OCI-LY1 (cell line): Measurements from ENCODE around the gene FMNL1.

Experiments used
- H2AFZ ChIP-seq: fragments of 200-600 bp; sonication (generic), shearing (Covaris generic); 2 replicates; pipeline ENCODE4 v1.6.0; 2014; ENCODE audit warnings: antibody characterized with exemption, mild to moderate bottlenecking, low read length
- H3F3A ChIP-seq: fragments of 200-600 bp; sonication (generic), shearing (Covaris generic); 2 replicates; pipeline ENCODE4 v1.6.0; 2014; ENCODE audit warnings: mild to moderate bottlenecking, antibody characterized with exemption, low read length, moderate library complexity; ENCODE audit not compliant: insufficient read depth
- H3K27ac ChIP-seq: fragments of 200-600 bp; sonication (generic); 2 replicates; pipeline ENCODE4 v1.5.1; 2014; ENCODE audit warnings: low read length, mixed run types, mild to moderate bottlenecking, low read depth; ENCODE audit not compliant: poor library complexity, severe bottlenecking
- H3K27me3 ChIP-seq: fragments of 200-600 bp; sonication (generic); 2 replicates; pipeline ENCODE4 v1.6.0; 2014; ENCODE audit warnings: antibody characterized with exemption, mild to moderate bottlenecking, low read length, moderate library complexity; ENCODE audit not compliant: insufficient read depth
- H3K36me3 ChIP-seq: fragments of 200-600 bp; sonication (generic); 2 replicates; pipeline ENCODE4 v1.6.1; 2014; ENCODE audit warnings: mild to moderate bottlenecking, antibody characterized with exemption, low read length, moderate library complexity, mixed read lengths; ENCODE audit not compliant: insufficient read depth
- H3K4me1 ChIP-seq: fragments of 200-600 bp; sonication (generic); 2 replicates; pipeline ENCODE4 v1.5.1; 2014; ENCODE audit warnings: mild to moderate bottlenecking, low read length, moderate library complexity; ENCODE audit not compliant: insufficient read depth, severe bottlenecking
- H3K4me2 ChIP-seq: fragments of 200-600 bp; sonication (generic), shearing (Covaris generic); 2 replicates; pipeline ENCODE4 v1.6.1; 2014; ENCODE audit warnings: low read length
- H3K4me3 ChIP-seq: fragments of 200-600 bp; sonication (generic); 2 replicates; pipeline ENCODE4 v1.5.1; 2014; ENCODE audit warnings: low read length, low read depth, mild to moderate bottlenecking, mixed read lengths; ENCODE audit not compliant: poor library complexity, severe bottlenecking
- H3K79me2 ChIP-seq: fragments of 200-600 bp; shearing (Covaris generic); 2 replicates; pipeline ENCODE4 v1.6.1; 2016; ENCODE audit warnings: mixed run types, low read length, mixed read lengths; ENCODE audit not compliant: insufficient read depth
- H3K9ac ChIP-seq: fragments of 200-600 bp; sonication (generic), shearing (Covaris generic); 2 replicates; pipeline ENCODE4 v1.6.1; 2014; ENCODE audit warnings: mild to moderate bottlenecking, low read length, mixed read lengths
- H3K9me2 ChIP-seq: fragments of 200-600 bp; sonication (generic), shearing (Covaris generic); 2 replicates; pipeline ENCODE4 v1.6.1; 2014; ENCODE audit warnings: low read depth, mild to moderate bottlenecking, low read length, mixed read lengths
- H3K9me3 ChIP-seq: fragments of 200-600 bp; shearing (Covaris generic); 2 replicates; pipeline ENCODE4 v1.6.1; 2014; ENCODE audit warnings: low read length, mixed read lengths
- H4K20me1 ChIP-seq: fragments of 200-600 bp; sonication (generic), shearing (Covaris generic); 2 replicates; pipeline ENCODE4 v1.6.0; 2016; ENCODE audit warnings: mild to moderate bottlenecking, low read length; ENCODE audit not compliant: insufficient read depth
- EZH2 ChIP-seq: fragments of 200-600 bp; sonication (generic), shearing (Covaris generic); IDR thresholded peaks from 2 replicates; pipeline ENCODE4 v1.8.0; 2017; ENCODE audit warnings: borderline replicate concordance, mixed run types, mild to moderate bottlenecking, antibody characterized with exemption, low read length, moderate library complexity, mixed read lengths
- TF ChIP-seq, protein P1 (sequence below): fragments of 200-600 bp; sonication (generic), shearing (Covaris generic); IDR thresholded peaks from 2 replicates; pipeline ENCODE4 v1.5.1; 2017; ENCODE audit warnings: mild to moderate bottlenecking, antibody characterized with exemption, low read length, moderate library complexity, mixed read lengths

FMNL1 gene, protein sequence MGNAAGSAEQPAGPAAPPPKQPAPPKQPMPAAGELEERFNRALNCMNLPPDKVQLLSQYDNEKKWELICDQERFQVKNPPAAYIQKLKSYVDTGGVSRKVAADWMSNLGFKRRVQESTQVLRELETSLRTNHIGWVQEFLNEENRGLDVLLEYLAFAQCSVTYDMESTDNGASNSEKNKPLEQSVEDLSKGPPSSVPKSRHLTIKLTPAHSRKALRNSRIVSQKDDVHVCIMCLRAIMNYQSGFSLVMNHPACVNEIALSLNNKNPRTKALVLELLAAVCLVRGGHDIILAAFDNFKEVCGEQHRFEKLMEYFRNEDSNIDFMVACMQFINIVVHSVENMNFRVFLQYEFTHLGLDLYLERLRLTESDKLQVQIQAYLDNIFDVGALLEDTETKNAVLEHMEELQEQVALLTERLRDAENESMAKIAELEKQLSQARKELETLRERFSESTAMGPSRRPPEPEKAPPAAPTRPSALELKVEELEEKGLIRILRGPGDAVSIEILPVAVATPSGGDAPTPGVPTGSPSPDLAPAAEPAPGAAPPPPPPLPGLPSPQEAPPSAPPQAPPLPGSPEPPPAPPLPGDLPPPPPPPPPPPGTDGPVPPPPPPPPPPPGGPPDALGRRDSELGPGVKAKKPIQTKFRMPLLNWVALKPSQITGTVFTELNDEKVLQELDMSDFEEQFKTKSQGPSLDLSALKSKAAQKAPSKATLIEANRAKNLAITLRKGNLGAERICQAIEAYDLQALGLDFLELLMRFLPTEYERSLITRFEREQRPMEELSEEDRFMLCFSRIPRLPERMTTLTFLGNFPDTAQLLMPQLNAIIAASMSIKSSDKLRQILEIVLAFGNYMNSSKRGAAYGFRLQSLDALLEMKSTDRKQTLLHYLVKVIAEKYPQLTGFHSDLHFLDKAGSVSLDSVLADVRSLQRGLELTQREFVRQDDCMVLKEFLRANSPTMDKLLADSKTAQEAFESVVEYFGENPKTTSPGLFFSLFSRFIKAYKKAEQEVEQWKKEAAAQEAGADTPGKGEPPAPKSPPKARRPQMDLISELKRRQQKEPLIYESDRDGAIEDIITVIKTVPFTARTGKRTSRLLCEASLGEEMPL

GRCh38 chr17:45221081-45222013 is at the start of gene FMNL1:
Gene FMNL1, plus strand, starts transcription at chr17:45221885. Its CDS starts 240 bp downstream, at chr17:45222125.
- H3F3A ChIP-seq: no peaks in the 10 kb centered on the region
- H3K79me2 ChIP-seq: no peaks in the 10 kb centered on the region
- no peaks in the 10 kb centered on the region for H3K36me3 ChIP-seq
- H3K27me3 ChIP-seq: no peaks in the 10 kb centered on the region; the same call in 1 of the 2 replicates
- TF ChIP-seq EZH2: no peak
- TF ChIP-seq, protein P1, sequence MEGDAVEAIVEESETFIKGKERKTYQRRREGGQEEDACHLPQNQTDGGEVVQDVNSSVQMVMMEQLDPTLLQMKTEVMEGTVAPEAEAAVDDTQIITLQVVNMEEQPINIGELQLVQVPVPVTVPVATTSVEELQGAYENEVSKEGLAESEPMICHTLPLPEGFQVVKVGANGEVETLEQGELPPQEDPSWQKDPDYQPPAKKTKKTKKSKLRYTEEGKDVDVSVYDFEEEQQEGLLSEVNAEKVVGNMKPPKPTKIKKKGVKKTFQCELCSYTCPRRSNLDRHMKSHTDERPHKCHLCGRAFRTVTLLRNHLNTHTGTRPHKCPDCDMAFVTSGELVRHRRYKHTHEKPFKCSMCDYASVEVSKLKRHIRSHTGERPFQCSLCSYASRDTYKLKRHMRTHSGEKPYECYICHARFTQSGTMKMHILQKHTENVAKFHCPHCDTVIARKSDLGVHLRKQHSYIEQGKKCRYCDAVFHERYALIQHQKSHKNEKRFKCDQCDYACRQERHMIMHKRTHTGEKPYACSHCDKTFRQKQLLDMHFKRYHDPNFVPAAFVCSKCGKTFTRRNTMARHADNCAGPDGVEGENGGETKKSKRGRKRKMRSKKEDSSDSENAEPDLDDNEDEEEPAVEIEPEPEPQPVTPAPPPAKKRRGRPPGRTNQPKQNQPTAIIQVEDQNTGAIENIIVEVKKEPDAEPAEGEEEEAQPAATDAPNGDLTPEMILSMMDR: no peak
- no peak within 1 kb of the TSS for H2AFZ ChIP-seq
- H3K4me2 ChIP-seq: peak within 1 kb of the TSS; percentile 95
- H3K9me2 ChIP-seq: no peaks in the 10 kb centered on the region
- peak within 1 kb of the TSS; percentile 95 for H3K27ac ChIP-seq
- no peaks in the 10 kb centered on the region for H3K9me3 ChIP-seq
- peak within 1 kb of the TSS; percentile 80 for H3K4me3 ChIP-seq
- H3K9ac ChIP-seq: peak within 1 kb of the TSS; percentile 79
- H4K20me1 ChIP-seq: no peaks in the 10 kb centered on the region
- H3K4me1 ChIP-seq: peaks cover 41% of the 10 kb centered on the region

GRCh38 chr17:45172232-45172540 is 49.5 kb upstream of the FMNL1 start:
- H2AFZ ChIP-seq: no peak overlapping the region
- TF ChIP-seq, protein P1: no peak
- TF ChIP-seq EZH2: no peak
- H3F3A ChIP-seq: 0 out of 2 replicates have a peak, but pooled peaks cover 3% of the 10 kb centered on the region
- peak overlapping the region; percentile 67; the same call in 1 of the 2 replicates for H3K4me2 ChIP-seq
- H3K9me3 ChIP-seq: no peaks in the 10 kb centered on the region
- H3K36me3 ChIP-seq: peaks cover 4% of the 10 kb centered on the region; the same call in 1 of the 2 replicates
- no peaks in the 10 kb centered on the region for H3K27me3 ChIP-seq
- H3K4me3 ChIP-seq: peak overlapping the region; percentile 51
- H3K9ac ChIP-seq: no peak overlapping the region; the same call in 1 of the 2 replicates
- H4K20me1 ChIP-seq: no peaks in the 10 kb centered on the region
- H3K27ac ChIP-seq: no peak overlapping the region
- H3K9me2 ChIP-seq: no peaks in the 10 kb centered on the region
- no peaks in the 10 kb centered on the region for H3K79me2 ChIP-seq
- peaks cover 15% of the 10 kb centered on the region for H3K4me1 ChIP-seq
